ENCODE data around the gene KPNA1. TPM values are rescaled to one million over a fixed set of nuclear protein-coding genes. Genes with fewer than 3 reads are reported as not detected.
A peak's percentile ranks its signal among the peaks of the same experiment; 100 is the strongest.

The KPNA1 gene
- total and polyA plus RNA-seq, 4 donors = 10.8 to 55.2 (median 28.9) TPM

GRCh38 chr3:122562923-122563716 lies 48.4 kb upstream of the KPNA1 start:
- peaks cover 6 to 24% (median 10%) of the 10 kb centered on the region in 4 donors for H3K36me3 ChIP-seq (ENCODE audit: control insufficient read depth in 4 of 4, insufficient read depth in 4 of 4, low read length in 4 of 4)
- H3K4me1 ChIP-seq (ENCODE audit: control insufficient read depth in 5 of 5, insufficient read depth in 5 of 5, low read length in 5 of 5) = peaks cover 0 to 15% (median 9%) of the 10 kb centered on the region in 5 donors
- H3K27me3 ChIP-seq (ENCODE audit: control insufficient read depth in 3 of 3, insufficient read depth in 3 of 3, low read length in 2 of 3) = no peaks in the 10 kb centered on the region
- H3K9me3 ChIP-seq (ENCODE audit: control insufficient read depth in 4 of 4, insufficient read depth in 3 of 4, low read length in 3 of 4) = no peaks in the 10 kb centered on the region
- no peak for DNase-seq
- TF ChIP-seq CTCF (IDR thresholded peaks at IDR 0.05; ENCODE audit: control extremely low read depth, extremely low read depth) = no peak
- no peak for ATAC-seq (ENCODE audit: insufficient read depth, low FRiP score)
- 40 to 60% methylated on average over 5 of the region's 5 CpGs for WGBS, 2 donors
- H3K27ac ChIP-seq (ENCODE audit: low read depth in 1 of 2, low read length in 1 of 2) = peak overlapping the region; percentile 92 to 99
- peak overlapping the region in 1 of 2 donors; percentile 85 for H3K9ac ChIP-seq (ENCODE audit: insufficient read depth in 1 of 2, low read length in 2 of 2)
- H3K4me3 ChIP-seq = peak overlapping the region; percentile 94

GRCh38 chr3:122560680-122561079 lies 45.9 kb upstream of the KPNA1 start:
- no peaks in the 10 kb centered on the region for H3K27me3 ChIP-seq (ENCODE audit: control insufficient read depth in 3 of 3, insufficient read depth in 3 of 3, low read length in 2 of 3)
- DNase-seq (peak; percentile 40 to 81 (median 77)), ATAC-seq (ENCODE audit: insufficient read depth, low FRiP score) (no peak)
- H3K4me1 ChIP-seq (ENCODE audit: control insufficient read depth in 5 of 5, insufficient read depth in 5 of 5, low read length in 5 of 5) = peaks cover 0 to 23% (median 8%) of the 10 kb centered on the region in 5 donors
- peaks cover under 1 to 19% (median 6%) of the 10 kb centered on the region in 4 donors for H3K36me3 ChIP-seq (ENCODE audit: control insufficient read depth in 4 of 4, insufficient read depth in 4 of 4, low read length in 4 of 4)
- peak; percentile 52 for TF ChIP-seq CTCF (IDR thresholded peaks at IDR 0.05; ENCODE audit: control extremely low read depth, extremely low read depth)
- 92 to 93% methylated on average over 1 of the region's 1 CpG for WGBS, 2 donors
- no peak overlapping the region for H3K4me3 ChIP-seq
- H3K27ac ChIP-seq (ENCODE audit: low read depth in 1 of 2, low read length in 1 of 2) = peak overlapping the region in 1 of 2 donors; percentile 61
- H3K9me3 ChIP-seq (ENCODE audit: control insufficient read depth in 4 of 4, insufficient read depth in 3 of 4, low read length in 3 of 4) = no peaks in the 10 kb centered on the region
- H3K9ac ChIP-seq (ENCODE audit: insufficient read depth in 1 of 2, low read length in 2 of 2) = no peak overlapping the region

GRCh38 chr3:122559906-122560305 lies 45.2 kb upstream of the KPNA1 start:
- H3K9ac ChIP-seq (ENCODE audit: insufficient read depth in 1 of 2, low read length in 2 of 2) = no peak overlapping the region
- WGBS, 2 donors = 59 to 69% methylated on average over 3 of the region's 3 CpGs
- H3K36me3 ChIP-seq (ENCODE audit: control insufficient read depth in 4 of 4, insufficient read depth in 4 of 4, low read length in 4 of 4) = peaks cover 4 to 25% (median 11%) of the 10 kb centered on the region in 4 donors
- no peak for DNase-seq
- TF ChIP-seq CTCF (IDR thresholded peaks at IDR 0.05; ENCODE audit: control extremely low read depth, extremely low read depth) = no peak
- no peak for ATAC-seq (ENCODE audit: insufficient read depth, low FRiP score)
- H3K9me3 ChIP-seq (ENCODE audit: control insufficient read depth in 4 of 4, insufficient read depth in 3 of 4, low read length in 3 of 4) = no peaks in the 10 kb centered on the region
- no peak overlapping the region for H3K27ac ChIP-seq (ENCODE audit: low read depth in 1 of 2, low read length in 1 of 2)
- H3K27me3 ChIP-seq (ENCODE audit: control insufficient read depth in 3 of 3, insufficient read depth in 3 of 3, low read length in 2 of 3) = no peaks in the 10 kb centered on the region
- peaks cover 0 to 20% (median 3%) of the 10 kb centered on the region in 5 donors for H3K4me1 ChIP-seq (ENCODE audit: control insufficient read depth in 5 of 5, insufficient read depth in 5 of 5, low read length in 5 of 5)
- H3K4me3 ChIP-seq = no peak overlapping the region

All from lung (tissue), 12 donors.